Measurements from ENCODE around the gene PARD3.

DNA sequence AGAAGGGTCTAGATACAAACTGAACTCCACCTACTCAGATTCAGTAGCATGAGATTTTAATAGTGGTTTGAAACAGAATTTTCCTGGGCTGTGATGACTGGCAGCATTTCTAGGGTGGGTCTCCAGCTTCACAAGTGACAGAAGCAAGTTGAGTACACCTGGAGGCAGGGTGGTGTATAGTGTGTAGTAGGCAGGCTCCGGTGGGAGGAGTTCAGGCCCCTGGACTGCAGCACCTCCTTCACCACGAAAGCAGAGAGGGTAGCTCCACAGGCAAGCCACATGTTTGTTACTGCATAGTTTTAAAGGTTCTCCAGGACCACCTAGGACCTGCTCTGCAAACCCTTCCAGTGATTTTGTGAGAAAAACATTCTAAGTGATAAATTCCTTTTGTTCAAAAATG lies 347.2 kb downstream of the PARD3 start:
- TF ChIP-seq CTCF (IDR thresholded peaks at IDR 0.05) (no peak), POLR2A (IDR thresholded peaks at IDR 0.05) (no peak)
